Measurements from ENCODE around the gene GPRIN3. TPM values are rescaled to one million over a fixed set of nuclear protein-coding genes. Genes with fewer than 3 reads are reported as not detected.

GPRIN3 gene
- total and polyA plus RNA-seq, 2 of the 13 experiments (the other 11 are each of a cell fraction or from before 2014, with no cell fraction given), result not detected

- intact Hi-C loops (cut with micrococcal nuclease; ENCODE audit: unreplicated experiment), result loop anchor here (2.0 to 10.0 kb wide), 2 partner anchors 181 to 651 kb away; no protein-coding TSS in a partner anchor
- H3K4me3 ChIP-seq (replicated peaks in 1 of 3; ENCODE audit: insufficient read depth in 1 of 3, low read depth in 2 of 3, low read length in 3 of 3), result no peak overlapping the region
- H3K4me2 ChIP-seq (ENCODE audit: low read depth, low read length), result no peak overlapping the region
- TF ChIP-seq, protein P1, sequence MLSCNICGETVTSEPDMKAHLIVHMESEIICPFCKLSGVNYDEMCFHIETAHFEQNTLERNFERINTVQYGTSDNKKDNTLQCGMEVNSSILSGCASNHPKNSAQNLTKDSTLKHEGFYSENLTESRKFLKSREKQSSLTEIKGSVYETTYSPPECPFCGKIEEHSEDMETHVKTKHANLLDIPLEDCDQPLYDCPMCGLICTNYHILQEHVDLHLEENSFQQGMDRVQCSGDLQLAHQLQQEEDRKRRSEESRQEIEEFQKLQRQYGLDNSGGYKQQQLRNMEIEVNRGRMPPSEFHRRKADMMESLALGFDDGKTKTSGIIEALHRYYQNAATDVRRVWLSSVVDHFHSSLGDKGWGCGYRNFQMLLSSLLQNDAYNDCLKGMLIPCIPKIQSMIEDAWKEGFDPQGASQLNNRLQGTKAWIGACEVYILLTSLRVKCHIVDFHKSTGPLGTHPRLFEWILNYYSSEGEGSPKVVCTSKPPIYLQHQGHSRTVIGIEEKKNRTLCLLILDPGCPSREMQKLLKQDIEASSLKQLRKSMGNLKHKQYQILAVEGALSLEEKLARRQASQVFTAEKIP (CRISPR knock-in tag; IDR thresholded peaks at IDR 0.05; ENCODE audit: borderline replicate concordance), result no peak
- no peak for TF ChIP-seq TAF15 (IDR thresholded peaks at IDR 0.05; ENCODE audit: low read depth, low read length, poor library complexity, severe bottlenecking)
- TF ChIP-seq ZNF614 (CRISPR knock-in tag; IDR thresholded peaks at IDR 0.05; ENCODE audit: borderline replicate concordance), result no peak
- no peak for TF ChIP-seq ZMYM3 (CRISPR knock-in tag; IDR thresholded peaks at IDR 0.05)
- no peak for TF ChIP-seq HCFC1 (IDR thresholded peaks at IDR 0.05; ENCODE audit: low read depth, low read length)
- no peak for TF ChIP-seq ZBTB49 (CRISPR knock-in tag; IDR thresholded peaks at IDR 0.05; ENCODE audit: borderline replicate concordance)
- no peak for TF ChIP-seq PRPF4 (IDR thresholded peaks at IDR 0.05; ENCODE audit: low read depth, low read length, poor library complexity, severe bottlenecking)
- no peak for TF ChIP-seq HNRNPH1 (optimal IDR thresholded peaks at IDR 0.05; ENCODE audit: low read depth, low read length)
- TF ChIP-seq ZNF629 (CRISPR knock-in tag; conservative IDR thresholded peaks at IDR 0.05), result no peak
- TF ChIP-seq ZNF234 (CRISPR knock-in tag; conservative IDR thresholded peaks at IDR 0.05), result no peak
- no peak for TF ChIP-seq MIER2 (CRISPR knock-in tag; IDR thresholded peaks at IDR 0.05)
- TF ChIP-seq RBAK (CRISPR knock-in tag; IDR thresholded peaks at IDR 0.05), result no peak
- TF ChIP-seq, protein P2, sequence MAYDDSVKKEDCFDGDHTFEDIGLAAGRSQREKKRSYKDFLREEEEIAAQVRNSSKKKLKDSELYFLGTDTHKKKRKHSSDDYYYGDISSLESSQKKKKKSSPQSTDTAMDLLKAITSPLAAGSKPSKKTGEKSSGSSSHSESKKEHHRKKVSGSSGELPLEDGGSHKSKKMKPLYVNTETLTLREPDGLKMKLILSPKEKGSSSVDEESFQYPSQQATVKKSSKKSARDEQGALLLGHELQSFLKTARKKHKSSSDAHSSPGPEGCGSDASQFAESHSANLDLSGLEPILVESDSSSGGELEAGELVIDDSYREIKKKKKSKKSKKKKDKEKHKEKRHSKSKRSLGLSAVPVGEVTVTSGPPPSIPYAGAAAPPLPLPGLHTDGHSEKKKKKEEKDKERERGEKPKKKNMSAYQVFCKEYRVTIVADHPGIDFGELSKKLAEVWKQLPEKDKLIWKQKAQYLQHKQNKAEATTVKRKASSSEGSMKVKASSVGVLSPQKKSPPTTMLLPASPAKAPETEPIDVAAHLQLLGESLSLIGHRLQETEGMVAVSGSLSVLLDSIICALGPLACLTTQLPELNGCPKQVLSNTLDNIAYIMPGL (CRISPR knock-in tag; IDR thresholded peaks at IDR 0.05; ENCODE audit: borderline replicate concordance in 1 of 2, low read depth in 1 of 2), result no peak
- TF ChIP-seq PAF1 (CRISPR knock-in tag; IDR thresholded peaks at IDR 0.05), result no peak
- no peak for TF ChIP-seq CC2D1A (CRISPR knock-in tag; IDR thresholded peaks at IDR 0.05)
- FAIRE-seq, result no peak
- CTCF ChIA-PET (ENCODE audit: low intra/inter-chr PET ratio, low total read pairs), result no interaction called here
- in situ Hi-C loops (cut with HindIII; ENCODE audit: extremely low pct_ligation_motif_present, low pct_unique_long_range_greater_than_20kb), result no loop called here
- no peak for DNase-seq (ENCODE audit: low spot score)
- H3K36me3 ChIP-seq (replicated peaks in 1 of 2; ENCODE audit: control insufficient read depth in 1 of 2, insufficient read depth in 2 of 2, low read length in 2 of 2), result no peaks in the 10 kb centered on the region
- ATAC-seq, result no peak
- no peaks in the 10 kb centered on the region for H3K79me2 ChIP-seq (ENCODE audit: insufficient read depth, low read length)
- no peaks in the 10 kb centered on the region for H3K9me3 ChIP-seq (ENCODE audit: low read length)
- no peaks in the 10 kb centered on the region for H4K20me1 ChIP-seq (ENCODE audit: insufficient read depth, low read length)
- peaks cover 0 to 2% of the 10 kb centered on the region in 2 experiments; a peak in 2 of 5 replicates for H3K27me3 ChIP-seq (ENCODE audit: control insufficient read depth in 1 of 2, insufficient read depth in 2 of 2, low read length in 2 of 2)
- no peak overlapping the region for H2AFZ ChIP-seq (ENCODE audit: low read length)
- WGBS (ENCODE audit: low lambda C conversion rate), result 0% methylated on average over 1 of the region's 1 CpG
- no peak overlapping the region for H3K9ac ChIP-seq (ENCODE audit: insufficient read depth, low read depth, low read length)
- no TSS peak for BruUV-seq (replicated peaks)
- POLR2A ChIA-PET, result no interaction called here
- no peaks in the 10 kb centered on the region for H3K4me1 ChIP-seq (ENCODE audit: insufficient read depth, low read length)
- H3K27ac ChIP-seq (ENCODE audit: extremely low read length, insufficient read depth, low read length), result no peak overlapping the region
Observed at GRCh38 chr4:89253935-89254334, 53.7 kb downstream of the GPRIN3 start.

Measured in HepG2 (cell line).